Activated CD4-positive, CD25-positive, alpha-beta regulatory T cell treated with anti-CD3 and anti-CD28 coated beads, Interleukin-2, amount 50 U/mL, for 16 hours (primary cell): ENCODE measurements around the gene VWCE.

Experiments
- DNase-seq: peaks from one replicate; pipeline ENCODE4 v3.0.0-alpha.2; 2020; ENCODE audit warnings: low read depth, low spot score

The VWCE gene

DNA sequence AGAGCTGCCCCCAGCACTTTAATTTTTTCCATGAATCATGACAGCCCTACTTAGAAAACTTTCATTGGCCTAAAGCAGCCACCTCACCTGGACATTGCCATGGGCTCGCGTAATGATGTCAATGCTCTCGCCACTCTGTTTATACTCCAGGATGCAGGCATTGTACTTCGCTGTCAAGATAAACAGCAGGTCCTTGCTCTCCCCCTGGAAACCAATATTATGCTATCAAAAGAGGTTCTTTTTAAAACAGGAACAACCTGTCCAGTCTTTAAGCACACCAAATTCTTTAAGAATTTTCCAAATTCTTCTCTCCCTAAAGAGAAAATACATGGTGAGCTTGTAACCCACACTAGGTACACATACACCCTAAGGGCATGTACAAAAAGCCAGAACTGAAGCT lies 34.8 kb upstream of the VWCE start:
- no peak for DNase-seq

DNA sequence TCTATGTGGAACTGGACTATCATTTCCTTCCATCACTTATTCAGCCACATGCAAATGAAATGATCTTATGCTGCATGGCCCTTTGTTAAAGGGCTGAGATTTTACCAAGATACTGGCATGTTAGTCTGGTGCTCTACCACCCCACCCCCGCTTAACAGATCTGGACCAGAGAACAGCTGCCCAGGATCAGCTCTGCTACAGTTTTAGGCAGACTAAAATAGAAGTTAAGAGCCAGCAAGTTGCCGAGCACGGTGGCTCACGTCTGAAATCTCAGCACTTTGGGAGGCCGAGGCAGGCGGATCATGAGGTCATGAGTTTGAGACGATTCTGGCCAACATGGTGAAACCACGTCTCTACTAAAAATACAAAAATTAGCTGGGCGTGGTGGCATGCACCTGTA lies 33.2 kb upstream of the VWCE start:
- DNase-seq = no peak

DNA sequence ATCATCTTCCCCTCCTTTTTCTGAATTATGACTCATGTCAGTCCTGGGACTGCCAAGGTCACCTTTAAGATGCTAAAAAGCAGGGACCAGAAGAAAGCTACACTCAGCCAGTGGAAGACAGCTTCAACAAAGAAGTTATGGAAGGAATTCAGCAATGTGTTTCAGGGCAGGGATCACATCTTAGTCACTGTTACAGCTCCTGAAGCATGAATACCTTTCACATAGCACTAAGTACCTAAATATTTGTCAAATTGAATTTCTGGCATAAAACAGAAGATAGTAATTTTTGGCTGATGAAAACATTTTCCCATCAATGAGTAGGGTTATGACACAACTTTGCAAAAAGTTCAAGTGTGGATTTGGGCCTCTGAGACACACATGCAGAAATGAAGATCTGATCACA lies 32.6 kb upstream of the VWCE start:
- no peak for DNase-seq

DNA sequence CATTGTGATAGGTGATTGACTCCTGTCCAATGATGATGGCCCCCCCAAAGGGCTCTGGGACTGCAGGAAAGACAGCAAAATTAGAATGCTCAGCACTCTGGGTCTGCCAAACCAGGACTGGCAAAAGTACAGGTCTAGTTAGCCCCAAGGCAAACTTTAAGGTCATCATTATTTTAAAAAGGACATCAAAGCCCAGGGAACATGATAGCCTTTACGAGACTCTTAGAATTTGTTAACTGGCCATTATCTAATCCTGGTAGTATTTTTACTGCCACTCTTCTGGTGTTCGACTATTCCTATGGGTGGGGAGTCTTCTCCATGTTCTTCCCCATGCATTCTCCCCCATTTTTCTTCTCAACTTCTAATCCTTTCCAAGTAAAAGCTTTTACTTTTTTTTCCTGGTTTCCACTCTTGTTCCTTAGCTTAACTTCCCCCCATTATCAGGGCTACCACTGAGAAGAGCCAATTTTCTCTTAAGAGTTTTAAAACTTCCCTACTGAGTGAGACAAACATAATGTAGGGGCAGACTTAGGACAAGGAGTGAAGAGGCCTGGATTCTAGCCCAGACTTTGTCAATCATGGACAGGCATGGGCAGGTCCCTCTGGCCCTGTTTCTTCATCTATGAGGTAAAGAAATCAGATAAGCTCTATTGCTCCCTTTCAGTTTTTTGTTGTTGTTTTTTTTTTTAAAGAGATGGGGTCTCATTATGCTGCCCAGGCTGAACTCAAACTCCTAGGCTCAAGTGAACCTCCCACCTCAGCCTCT lies 30.7 kb upstream of the VWCE start:
- DNase-seq = no peak

DNA sequence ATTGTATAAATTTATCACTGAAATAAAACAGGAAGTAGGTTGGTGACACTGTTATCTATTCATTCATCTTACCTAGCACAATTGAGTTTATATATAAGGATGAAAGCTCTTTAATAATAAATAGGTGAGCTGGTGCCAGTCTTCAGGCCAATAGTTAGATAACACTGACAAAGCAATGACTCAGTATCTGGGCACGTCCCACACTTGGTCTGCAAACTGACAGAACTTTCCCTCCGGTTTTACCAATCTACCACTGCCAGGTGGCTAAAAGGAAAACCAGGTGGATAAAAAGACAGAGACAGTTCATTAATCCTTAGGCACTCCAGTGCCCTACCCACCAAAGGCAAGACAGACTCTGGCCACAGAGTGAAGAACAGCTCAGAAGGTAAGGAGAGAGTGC lies 20.1 kb upstream of the VWCE start:
- DNase-seq = no peak

DNA sequence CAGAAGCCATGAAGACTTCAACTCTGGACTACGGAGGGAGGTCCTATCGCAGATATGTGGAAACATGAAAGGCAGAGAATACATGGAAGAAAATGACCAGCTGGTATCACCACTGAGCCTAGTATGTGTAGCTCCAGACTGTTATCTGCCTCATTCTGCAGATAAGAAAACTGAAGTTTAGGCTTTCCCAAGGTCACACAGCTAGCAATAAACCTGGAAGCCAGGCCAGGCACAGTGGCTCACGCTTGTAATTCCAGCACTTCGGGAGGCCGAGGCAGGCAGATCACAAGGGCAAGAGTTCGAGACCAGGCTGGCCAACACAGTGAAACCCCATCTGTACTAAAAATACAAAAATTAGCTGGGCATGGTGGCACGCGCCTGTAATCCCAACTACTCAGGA lies 15.6 kb upstream of the VWCE start:
- DNase-seq = no peak

DNA sequence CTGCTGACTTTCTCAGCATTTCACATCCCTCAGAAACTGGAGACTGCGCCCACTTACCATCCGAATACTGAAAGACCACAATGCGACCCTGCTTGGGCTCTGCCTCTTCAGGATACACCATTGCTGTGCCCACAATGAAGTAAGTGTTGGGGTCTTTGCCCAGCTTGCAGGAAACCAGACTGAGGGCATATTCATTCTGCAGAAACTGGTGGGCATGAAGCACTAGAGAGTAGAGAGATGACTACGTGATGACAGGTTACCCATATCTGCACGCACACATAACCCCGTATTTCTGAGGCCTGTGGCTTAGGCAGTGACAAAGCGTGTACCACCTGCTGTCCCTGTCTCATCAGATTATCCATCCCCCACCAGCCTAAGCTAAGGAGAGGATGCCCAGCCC lies 14.6 kb upstream of the VWCE start:
- DNase-seq = no peak

DNA sequence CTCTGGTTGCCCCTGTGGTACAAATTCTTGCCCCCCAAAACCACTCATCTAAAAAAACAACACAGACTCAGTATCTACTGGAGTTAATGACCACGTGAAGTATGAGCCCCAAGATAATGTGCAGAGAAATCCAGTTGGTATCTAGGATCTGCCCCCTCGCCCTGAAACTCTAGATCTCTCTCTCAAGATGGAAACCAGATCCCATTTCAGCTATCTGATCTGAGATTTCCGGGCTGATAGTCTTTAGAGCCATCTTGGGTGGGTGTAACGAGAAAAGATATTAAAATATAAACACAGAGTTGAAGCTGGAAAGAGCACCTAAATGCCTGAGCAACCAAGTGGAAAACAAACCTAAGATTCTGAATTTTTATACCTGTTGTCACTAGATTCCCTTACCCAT lies 14.0 kb upstream of the VWCE start:
- no peak for DNase-seq

DNA sequence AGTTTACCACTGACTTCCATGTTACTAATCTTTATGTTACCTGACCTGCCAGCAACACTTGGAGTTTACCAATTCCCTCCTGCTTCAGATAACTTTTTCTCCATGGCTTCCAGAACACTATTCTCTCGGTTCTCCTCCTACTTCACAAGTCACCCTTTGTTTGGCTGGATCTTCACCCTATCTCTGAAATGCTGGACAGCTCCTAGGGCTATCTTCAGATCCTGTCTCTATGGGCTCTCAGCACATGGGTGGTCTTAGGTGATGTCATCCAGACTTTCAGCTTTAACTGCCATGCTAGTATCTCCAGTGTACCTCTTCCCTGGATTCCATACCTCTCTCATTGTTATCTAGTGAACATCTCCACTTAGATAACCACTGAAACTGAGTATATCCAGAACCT lies 12.2 kb upstream of the VWCE start:
- DNase-seq = no peak

DNA sequence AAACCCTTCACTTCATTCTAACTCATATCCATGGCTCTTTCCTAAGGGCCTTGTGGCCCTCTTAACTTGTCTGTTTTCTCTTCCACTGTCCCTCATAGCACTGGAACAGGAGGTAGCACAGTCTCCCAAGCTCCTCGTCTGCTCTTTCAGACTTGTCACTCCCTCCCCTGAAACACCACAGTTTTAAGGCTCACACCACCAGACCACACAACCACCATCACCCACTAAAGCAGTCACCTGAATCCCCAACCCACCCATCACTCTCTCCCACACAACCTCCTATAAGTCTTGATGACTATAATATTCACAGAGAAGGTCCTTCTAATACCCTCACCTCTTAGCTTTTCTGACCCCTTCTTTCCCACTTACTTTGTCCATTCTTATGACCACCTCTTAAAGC lies 11.1 kb upstream of the VWCE start:
- no peak for DNase-seq

DNA sequence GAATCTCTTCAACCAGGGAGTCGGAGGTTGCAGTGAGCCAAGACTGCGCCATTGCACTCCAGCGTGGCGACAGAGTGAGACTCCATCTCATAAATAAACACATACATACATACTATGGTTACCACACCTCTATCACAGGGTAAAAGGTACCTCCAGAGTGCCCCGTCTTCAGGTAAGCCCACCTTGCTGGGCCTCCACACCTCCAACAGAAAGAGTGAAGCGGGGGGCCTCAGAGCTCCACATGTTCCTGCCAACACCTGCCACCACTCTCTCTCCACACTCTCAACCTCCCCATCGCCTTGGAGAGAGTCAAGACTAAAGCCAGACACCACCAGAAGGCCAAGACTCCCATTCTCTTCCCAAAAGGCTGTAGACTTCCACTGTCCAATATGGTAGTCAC lies 10.3 kb upstream of the VWCE start:
- DNase-seq = no peak

DNA sequence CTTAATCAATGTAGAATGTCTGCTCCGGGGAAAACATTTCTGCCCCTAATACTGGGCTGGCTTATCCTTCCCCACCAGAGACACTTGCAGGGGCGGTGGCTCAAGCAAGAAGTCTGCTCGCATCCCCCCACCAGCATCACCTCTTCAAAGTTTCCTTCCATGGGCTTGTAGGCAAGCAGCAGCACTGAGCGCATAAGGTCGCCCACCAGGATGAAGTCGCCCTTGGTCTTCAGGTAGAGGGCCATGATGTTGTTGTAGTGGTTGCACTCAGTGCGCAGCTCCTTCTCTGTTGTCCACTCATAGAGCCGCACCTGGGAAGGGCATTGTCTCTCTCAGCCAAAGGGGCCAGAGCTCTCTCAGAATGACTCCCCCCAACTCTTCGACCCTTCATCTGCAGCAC lies 8.6 kb upstream of the VWCE start:
- no peak for DNase-seq

DNA sequence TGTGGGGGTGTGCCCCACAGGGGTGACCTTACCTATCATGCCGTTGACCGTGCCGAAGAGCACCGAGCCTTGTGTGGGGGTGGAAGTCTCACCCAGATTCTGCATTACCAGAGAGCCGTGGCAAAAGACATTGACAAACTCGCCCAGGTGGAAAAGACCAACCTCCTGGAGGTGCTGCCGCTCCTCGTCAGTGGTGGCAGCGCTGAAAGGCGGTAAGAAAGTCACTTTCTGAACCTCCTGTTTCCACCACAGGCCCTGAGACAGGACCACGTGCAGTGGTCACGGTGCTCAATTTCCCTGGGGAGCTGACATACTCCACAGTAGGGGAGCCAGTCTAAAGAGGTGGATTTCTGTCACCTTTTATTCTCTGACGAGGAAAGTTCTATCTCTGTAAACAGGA lies 7.4 kb upstream of the VWCE start:
- no peak for DNase-seq

DNA sequence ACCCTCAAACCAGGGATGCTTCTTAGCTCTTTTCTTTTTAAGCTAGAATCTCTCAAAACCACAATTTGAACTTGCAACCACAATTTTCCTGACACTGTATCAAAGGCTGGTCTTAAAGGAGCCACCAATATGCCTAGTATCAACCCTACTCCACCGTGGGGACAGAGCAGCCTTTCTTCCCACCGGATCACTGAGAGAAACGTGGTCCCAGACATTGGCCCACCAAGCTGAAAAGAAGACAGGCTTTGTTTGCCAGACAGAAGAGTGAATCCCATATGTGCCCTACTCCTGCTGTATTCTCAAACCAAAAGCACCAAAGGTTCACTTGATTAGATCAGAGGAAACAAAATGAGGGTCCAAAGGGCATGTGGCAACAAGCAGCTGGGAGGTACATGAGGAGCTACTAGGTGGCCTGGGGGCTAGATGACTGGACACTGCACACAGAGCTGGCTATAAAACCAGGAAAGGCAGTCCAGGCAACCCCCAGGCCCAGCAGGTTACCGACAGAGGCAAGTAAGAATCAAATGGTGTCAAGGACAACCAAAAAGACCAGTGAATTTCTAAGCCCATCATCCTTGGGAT lies 3.6 kb upstream of the VWCE start:
- no peak for DNase-seq

DNA sequence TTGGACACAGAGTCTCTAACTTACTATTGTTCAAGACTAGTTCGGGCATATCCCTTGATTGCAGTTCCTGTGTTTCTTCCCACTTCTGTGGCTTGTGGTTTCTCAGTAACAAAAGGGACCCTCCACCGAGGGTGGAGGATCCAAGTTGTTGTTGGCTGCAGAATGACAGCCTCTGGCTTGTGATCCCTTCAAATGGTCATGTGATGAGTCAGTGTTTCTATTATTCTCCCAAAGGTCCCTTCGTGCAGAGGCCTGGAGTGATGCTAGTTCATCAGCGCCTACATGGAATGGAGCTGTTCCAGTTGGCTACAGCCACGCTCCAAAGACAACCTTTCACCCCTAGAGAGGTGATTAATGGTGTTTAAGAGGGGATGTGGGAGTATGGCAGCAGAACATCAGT lies 2.6 kb upstream of the VWCE start:
- no peak for DNase-seq

DNA sequence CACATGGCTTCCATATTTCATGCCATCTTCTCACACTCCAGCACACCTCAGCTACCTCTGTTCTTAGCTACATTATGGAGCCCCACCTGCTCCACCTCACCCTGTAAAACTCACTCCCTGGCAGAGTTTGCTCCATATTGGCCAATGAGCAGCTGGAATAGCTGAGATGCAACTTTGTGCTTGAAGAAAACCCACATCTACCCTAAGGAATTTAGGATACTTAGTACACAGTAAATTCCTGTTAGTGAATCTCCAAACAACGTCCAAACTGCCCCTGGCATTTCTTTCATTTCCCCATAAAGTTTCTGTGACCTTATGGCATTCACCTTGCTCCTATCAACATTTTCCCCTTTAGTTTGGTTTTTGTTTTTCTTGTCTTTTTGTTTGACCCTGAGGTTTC lies 2.2 kb upstream of the VWCE start:
- no peak for DNase-seq

DNA sequence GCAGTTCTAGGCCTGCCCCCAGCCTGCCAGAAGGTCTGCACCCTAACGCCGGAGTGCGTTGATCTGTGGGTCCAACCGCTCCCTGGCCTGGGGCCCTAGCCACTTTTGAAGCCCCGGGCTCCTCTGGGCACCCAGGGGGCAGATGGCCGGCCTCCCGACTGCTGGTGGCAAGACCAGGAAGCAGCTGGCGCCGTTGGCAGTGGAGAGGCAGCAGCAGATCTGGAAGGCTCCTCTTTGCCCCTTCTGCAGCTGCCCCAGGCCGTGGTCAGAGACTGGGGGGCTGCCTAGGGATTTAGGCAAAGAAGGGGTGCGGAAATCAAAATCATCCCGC lies 445 bp upstream of the VWCE start:
- DNase-seq = no peak

DNA sequence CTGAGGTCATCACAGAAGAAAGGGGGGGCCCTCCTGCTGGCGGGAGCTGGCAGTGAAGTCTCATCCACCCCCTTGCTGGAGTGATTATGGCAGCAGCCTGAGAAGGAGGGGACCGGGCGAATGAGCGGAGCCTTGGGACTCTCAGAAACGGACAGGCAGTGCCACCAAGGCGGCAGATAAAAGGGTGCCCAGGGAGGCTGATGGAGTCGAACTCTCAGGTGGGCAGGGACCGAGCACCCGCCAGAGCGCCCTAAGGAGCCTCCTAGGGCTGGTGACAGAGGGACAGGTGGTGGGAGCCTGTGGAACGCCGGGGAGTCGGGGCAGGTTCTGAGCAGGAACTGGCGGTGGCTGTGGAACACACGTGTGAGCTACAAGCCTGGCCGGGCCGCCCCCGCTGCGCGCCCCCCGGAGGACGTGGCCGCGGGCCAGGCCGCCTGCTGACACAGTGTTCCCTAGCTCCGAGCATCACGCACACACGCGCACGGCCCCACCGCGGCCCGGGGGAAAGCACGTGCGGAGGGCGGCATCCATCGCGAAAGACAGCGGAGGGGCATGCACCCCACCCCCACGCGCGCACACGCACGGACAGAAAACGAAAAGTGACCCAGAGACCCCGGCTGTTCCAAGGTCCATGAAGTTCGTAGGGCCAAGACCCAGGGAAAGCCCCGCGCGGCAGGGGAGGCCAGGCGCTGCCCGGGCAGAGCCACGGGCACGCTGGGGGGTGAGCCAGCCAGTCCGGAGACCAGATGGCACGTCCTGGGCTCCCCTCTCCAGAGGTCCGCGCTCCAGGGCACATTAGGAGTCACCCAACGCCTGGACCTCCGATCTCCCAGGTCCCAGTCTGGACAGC lies 1.0 kb downstream of the VWCE start:
- DNase-seq = no peak

DNA sequence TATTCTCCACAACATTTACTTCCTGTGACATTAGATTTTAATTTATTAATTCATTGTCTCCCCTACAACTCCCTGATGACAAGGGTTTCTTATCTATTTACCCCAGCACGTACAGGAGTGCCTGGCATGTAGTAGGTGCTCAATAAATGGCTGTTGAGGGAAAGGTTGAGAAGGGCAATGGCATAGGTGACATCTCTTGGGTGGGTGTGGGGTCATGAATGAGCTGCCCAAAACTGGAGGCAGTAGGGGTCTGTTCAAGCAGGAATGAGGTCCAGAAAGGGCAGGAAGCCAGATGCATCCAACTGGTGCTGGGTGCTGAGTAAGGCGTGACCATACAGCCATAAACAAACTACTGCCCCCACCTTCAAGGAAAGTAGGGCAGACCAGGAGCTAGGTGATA lies 2.8 kb downstream of the VWCE start:
- DNase-seq = no peak

DNA sequence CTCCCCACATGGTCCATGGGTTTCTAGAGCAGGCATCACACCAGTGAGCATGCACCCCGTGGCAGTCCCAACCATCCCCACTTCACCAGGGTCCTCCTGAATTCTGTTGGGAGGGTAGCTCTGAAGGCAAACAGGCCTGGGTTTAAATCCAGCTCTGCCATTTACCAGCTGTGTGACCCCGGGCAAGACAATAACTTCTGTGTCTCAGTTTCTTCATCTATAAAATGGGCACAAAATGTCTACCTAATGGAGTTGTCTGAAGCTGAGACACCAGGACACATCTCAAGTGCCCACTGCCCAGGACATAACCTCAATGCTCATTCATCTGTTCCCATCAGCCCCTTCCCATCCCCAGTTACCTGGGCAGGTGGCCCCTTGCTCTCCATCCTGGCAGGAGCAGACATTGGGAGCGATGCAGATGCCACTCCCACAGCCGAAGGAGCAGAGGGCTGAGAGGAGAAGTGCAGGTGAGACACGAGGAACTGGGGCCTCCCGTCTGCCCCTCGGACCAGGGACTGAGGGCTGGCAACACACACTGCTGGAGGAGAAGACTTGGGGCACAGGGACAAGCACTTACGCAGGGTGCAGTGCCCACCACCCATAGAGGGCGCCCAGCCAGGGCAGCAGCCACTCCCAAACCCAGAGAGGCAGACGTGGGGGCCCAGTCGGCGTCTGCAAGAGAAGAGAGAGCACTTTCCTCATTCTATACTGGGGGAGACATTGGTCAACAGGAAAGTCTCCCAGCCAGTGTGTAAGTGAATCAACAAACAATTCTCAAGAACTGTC lies 4.0 kb downstream of the VWCE start:
- no peak for DNase-seq

DNA sequence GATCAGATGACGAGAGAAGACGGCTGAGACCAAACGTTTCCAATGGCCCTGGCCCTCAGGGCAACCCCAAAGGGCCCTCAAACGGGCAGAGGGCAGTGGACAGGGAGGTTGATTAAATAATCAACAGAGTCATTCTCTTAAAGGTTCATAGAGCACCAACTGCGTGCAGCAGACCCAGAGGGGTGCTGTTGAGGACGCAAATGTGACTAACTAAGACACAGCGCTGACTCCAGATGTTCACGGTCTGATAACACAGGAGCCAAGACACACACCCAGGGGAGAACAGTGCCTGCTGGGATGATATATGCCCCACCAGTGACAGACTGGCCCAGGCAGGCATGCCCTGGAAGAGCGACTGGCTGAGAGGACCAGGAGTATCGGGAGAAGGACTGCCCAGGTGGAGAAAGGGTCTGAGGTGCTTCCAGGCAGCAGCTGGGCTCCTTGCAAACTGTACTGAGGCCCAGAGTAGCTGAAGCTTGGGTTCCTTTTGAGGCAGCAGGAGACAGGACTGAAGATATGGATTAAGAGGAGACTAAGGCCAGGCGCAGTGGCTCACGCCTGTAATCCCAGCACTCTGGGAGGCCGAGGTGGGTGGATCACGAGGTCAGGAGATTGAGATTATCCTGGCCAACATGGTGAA lies 7.7 kb downstream of the VWCE start:
- DNase-seq = no peak

DNA sequence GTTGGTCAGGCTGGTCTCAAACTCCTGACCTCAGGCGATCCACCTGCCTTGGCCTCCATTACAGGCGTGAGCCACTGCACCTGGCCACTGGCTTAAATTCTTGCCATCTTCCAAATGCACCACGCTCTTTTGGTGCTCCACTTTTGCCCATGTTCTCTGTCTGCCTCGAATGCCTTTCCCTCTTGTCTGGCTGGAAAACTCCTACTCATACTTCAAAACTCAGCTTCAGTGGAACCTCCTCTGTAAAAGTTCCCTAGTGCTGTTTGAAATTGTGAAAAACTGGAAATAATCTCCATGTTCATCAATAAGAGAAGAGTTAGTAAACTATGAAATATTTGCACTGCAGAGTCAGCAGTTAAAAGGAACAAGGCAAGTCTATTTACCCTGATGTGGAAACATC lies 11.5 kb downstream of the VWCE start:
- no peak for DNase-seq
